Osteocyte (in vitro differentiated cells): ENCODE measurements around the gene PRLR. TPM values are rescaled to one million over a fixed set of nuclear protein-coding genes. Genes with fewer than 3 reads are reported as not detected.

Experiments used
- DNase-seq: peaks from one replicate; pipeline ENCODE4 v3.0.0; 2021; ENCODE audit warnings: mixed read lengths; ENCODE audit not compliant: unreplicated experiment; ENCODE audit errors: extremely low spot score
- H3K27ac Mint-ChIP-seq: one replicate; pipeline ENCODE4 v1.8.0; 2021; ENCODE audit warnings: mild to moderate bottlenecking, mixed read lengths; ENCODE audit not compliant: unreplicated experiment
- H3K27me3 Mint-ChIP-seq: one replicate; pipeline ENCODE4 v1.8.0; 2021; ENCODE audit warnings: mixed read lengths; ENCODE audit not compliant: unreplicated experiment
- H3K36me3 Mint-ChIP-seq: one replicate; pipeline ENCODE4 v1.8.0; 2021; ENCODE audit warnings: mixed read lengths; ENCODE audit not compliant: unreplicated experiment
- H3K4me1 Mint-ChIP-seq: one replicate; pipeline ENCODE4 v1.8.0; 2021; ENCODE audit warnings: mixed read lengths; ENCODE audit not compliant: unreplicated experiment
- H3K4me3 Mint-ChIP-seq: one replicate; pipeline ENCODE4 v1.8.0; 2021; ENCODE audit warnings: mild to moderate bottlenecking, moderate library complexity, mixed read lengths; ENCODE audit not compliant: unreplicated experiment
- H3K9me3 Mint-ChIP-seq: one replicate; pipeline ENCODE4 v1.8.0; 2021; ENCODE audit warnings: mixed read lengths; ENCODE audit not compliant: unreplicated experiment
- CTCF ChIP-seq: fragments of 200-600 bp; sonication (generic); IDR thresholded peaks from 2 replicates; pipeline ENCODE4 v1.5.0; 2021; ENCODE audit warnings: antibody characterized with exemption, mild to moderate bottlenecking, moderate library complexity
- total RNA-seq: library from RNA; stranded (reverse); gene quantifications from 2 replicates; pipeline ENCODE4 v1.2.1, GENCODE V29; 2021

The PRLR gene
- total RNA-seq, 1 donor from 2014 or later, result 0.30 TPM

- Mint-ChIP-seq H3K4me3 (no peak overlapping the region), H3K27me3 (peaks cover 24% of the 10 kb centered on the region), H3K27ac (no peak overlapping the region), H3K9me3 (no peaks in the 10 kb centered on the region), H3K4me1 (no peaks in the 10 kb centered on the region), H3K36me3 (no peaks in the 10 kb centered on the region)
- TF ChIP-seq CTCF, result no peak
- DNase-seq, result no peak
Measured at GRCh38 chr5:35009019-35009418, 221.3 kb downstream of the PRLR start.

- no peaks in the 10 kb centered on the region for H3K36me3 Mint-ChIP-seq
- H3K9me3 Mint-ChIP-seq, result no peaks in the 10 kb centered on the region
- no peak overlapping the region for H3K27ac Mint-ChIP-seq
- no peak for TF ChIP-seq CTCF
- DNase-seq, result no peak
- peaks cover 46% of the 10 kb centered on the region for H3K27me3 Mint-ChIP-seq
- no peak overlapping the region for H3K4me3 Mint-ChIP-seq
- H3K4me1 Mint-ChIP-seq, result no peaks in the 10 kb centered on the region
Measured at GRCh38 chr5:35004771-35005170, 225.5 kb downstream of the PRLR start.

- TF ChIP-seq CTCF, result no peak
- Mint-ChIP-seq H3K27ac (no peak overlapping the region), H3K9me3 (no peaks in the 10 kb centered on the region), H3K4me3 (no peak overlapping the region), H3K36me3 (no peaks in the 10 kb centered on the region), H3K4me1 (no peaks in the 10 kb centered on the region), H3K27me3 (peaks cover 52% of the 10 kb centered on the region)
- no peak for DNase-seq
Measured at GRCh38 chr5:35004200-35004599, 226.1 kb downstream of the PRLR start.

- Mint-ChIP-seq H3K27ac (no peak overlapping the region), H3K4me1 (no peaks in the 10 kb centered on the region), H3K4me3 (no peak overlapping the region), H3K9me3 (no peaks in the 10 kb centered on the region), H3K27me3 (peaks cover 53% of the 10 kb centered on the region), H3K36me3 (no peaks in the 10 kb centered on the region)
- TF ChIP-seq CTCF, result peak; percentile 83
- peak; percentile 87 for DNase-seq
Measured at GRCh38 chr5:35003018-35003957, 227.0 kb downstream of the PRLR start.

GRCh38 chr5:35002459-35002858 lies 227.8 kb downstream of the PRLR start:
- Mint-ChIP-seq H3K4me3 (no peak overlapping the region), H3K36me3 (no peaks in the 10 kb centered on the region), H3K4me1 (no peaks in the 10 kb centered on the region), H3K9me3 (no peaks in the 10 kb centered on the region), H3K27ac (no peak overlapping the region), H3K27me3 (peaks cover 49% of the 10 kb centered on the region)
- DNase-seq, result no peak
- TF ChIP-seq CTCF, result no peak
